Activated T-helper 2 cell treated with anti-CD3 and anti-CD28 coated beads, Interferon-gamma antibody, Interleukin-2, Interleukin-4, amounts not matched to agents 10 μg/mL and 5 μg/mL and 100 μg/mL, durations not matched to agents 14 hours and 24 hours and 36 hours (primary cell): ENCODE results near the gene STPG2. TPM values are rescaled to one million over a fixed set of nuclear protein-coding genes. Genes with fewer than 3 reads are reported as not detected.

Experiments used
- DNase-seq: peaks from one replicate; pipeline ENCODE4 v3.0.0; 2021; ENCODE audit warnings: low spot score
- H3K27ac Mint-ChIP-seq: one replicate; pipeline ENCODE4 v1.8.0; 2021; ENCODE audit warnings: mixed read lengths
- H3K27me3 Mint-ChIP-seq: one replicate; pipeline ENCODE4 v1.8.0; 2021; ENCODE audit warnings: low read depth, mixed read lengths
- H3K36me3 Mint-ChIP-seq: one replicate; pipeline ENCODE4 v1.8.0; 2021; ENCODE audit warnings: low read depth, mixed read lengths
- H3K4me1 Mint-ChIP-seq: one replicate; pipeline ENCODE4 v1.8.0; 2021; ENCODE audit warnings: low read depth, mixed read lengths
- H3K4me3 Mint-ChIP-seq: one replicate; pipeline ENCODE4 v1.8.0; 2021; ENCODE audit warnings: low read depth, mild to moderate bottlenecking, moderate library complexity, mixed read lengths
- H3K9me3 Mint-ChIP-seq: one replicate; pipeline ENCODE4 v1.8.0; 2021; ENCODE audit warnings: mixed read lengths
- intact Hi-C: fragments of 100-400 bp; cut with micrococcal nuclease; formaldehyde crosslinking; loops from one replicate; pipeline ENCODE4 v1.15.1; 2023
- total RNA-seq: library from RNA; stranded (reverse); gene quantifications from 2 replicates; pipeline ENCODE4 v1.2.3, GENCODE V29; 2022

The STPG2 gene
- total RNA-seq, 1 donor from 2014 or later, result not detected

GRCh38 chr4:97531351-97531750 is 611.9 kb downstream of the STPG2 start:
- Mint-ChIP-seq H3K27ac (no peak overlapping the region), H3K4me3 (no peak overlapping the region), H3K9me3 (peaks cover 23% of the 10 kb centered on the region), H3K36me3 (no peaks in the 10 kb centered on the region), H3K27me3 (no peaks in the 10 kb centered on the region), H3K4me1 (no peaks in the 10 kb centered on the region)
- no peak for DNase-seq
- intact Hi-C loops, result no loop called here

GRCh38 chr4:97530676-97531075 is 612.6 kb downstream of the STPG2 start:
- Mint-ChIP-seq H3K4me3 (no peak overlapping the region), H3K36me3 (no peaks in the 10 kb centered on the region), H3K27me3 (no peaks in the 10 kb centered on the region), H3K9me3 (peaks cover 16% of the 10 kb centered on the region), H3K27ac (no peak overlapping the region), H3K4me1 (no peaks in the 10 kb centered on the region)
- DNase-seq, result no peak
- intact Hi-C loops, result no loop called here

- peaks cover 16% of the 10 kb centered on the region for H3K9me3 Mint-ChIP-seq
- H3K27ac Mint-ChIP-seq, result no peak overlapping the region
- no peaks in the 10 kb centered on the region for H3K36me3 Mint-ChIP-seq
- intact Hi-C loops, result no loop called here
- H3K4me1 Mint-ChIP-seq, result no peaks in the 10 kb centered on the region
- DNase-seq, result no peak
- H3K4me3 Mint-ChIP-seq, result no peak overlapping the region
- no peaks in the 10 kb centered on the region for H3K27me3 Mint-ChIP-seq
These were observed 618.0 kb downstream of the STPG2 start for GRCh38 chr4:97525236-97525635.

- H3K27me3 Mint-ChIP-seq, result no peaks in the 10 kb centered on the region
- no peak overlapping the region for H3K27ac Mint-ChIP-seq
These were observed 625.3 kb downstream of the STPG2 start for GRCh38 chr4:97517939-97518338.

GRCh38 chr4:97513917-97514316 is 629.4 kb downstream of the STPG2 start:
- no peaks in the 10 kb centered on the region for H3K4me1 Mint-ChIP-seq
- intact Hi-C loops, result no loop called here
- no peaks in the 10 kb centered on the region for H3K27me3 Mint-ChIP-seq
- H3K36me3 Mint-ChIP-seq, result no peaks in the 10 kb centered on the region
- no peak overlapping the region for H3K4me3 Mint-ChIP-seq
- no peak for DNase-seq
- H3K9me3 Mint-ChIP-seq, result peaks cover 16% of the 10 kb centered on the region
- H3K27ac Mint-ChIP-seq, result no peak overlapping the region

More at GRCh38 chr4:97517939-97518338, 625.3 kb downstream of the STPG2 start:
- H3K9me3 Mint-ChIP-seq, result peaks cover 10% of the 10 kb centered on the region
- H3K36me3 Mint-ChIP-seq, result no peaks in the 10 kb centered on the region
- intact Hi-C loops, result no loop called here
- DNase-seq, result no peak
- H3K4me3 Mint-ChIP-seq, result no peak overlapping the region
- no peaks in the 10 kb centered on the region for H3K4me1 Mint-ChIP-seq

Other genes with a start within 250 kb of the STPG2 start
- 64.2 and 64.3 TPM in 2 replicates for gene RAP1GDS1, start 117.9 kb upstream of the STPG2 start, total RNA-seq